HG03135 (cell line): ENCODE results near the gene IRS1.

ENCODE experiments used
- ATAC-seq: cut with Tn5 transposase; IDR thresholded peaks from one replicate; pipeline ENCODE4 v1.9.1; 2021; ENCODE audit warnings: mild to moderate bottlenecking, moderate library complexity; ENCODE audit not compliant: unreplicated experiment

Gene IRS1

GRCh38 chr2:226761195-226761583, 38.4 kb downstream of the IRS1 start:
- ATAC-seq, result no peak

- ATAC-seq, result no peak
Measured at GRCh38 chr2:226760412-226761194, 39.0 kb downstream of the IRS1 start.

- no peak for ATAC-seq
Measured at GRCh38 chr2:226759768-226760167, 39.9 kb downstream of the IRS1 start.

DNA sequence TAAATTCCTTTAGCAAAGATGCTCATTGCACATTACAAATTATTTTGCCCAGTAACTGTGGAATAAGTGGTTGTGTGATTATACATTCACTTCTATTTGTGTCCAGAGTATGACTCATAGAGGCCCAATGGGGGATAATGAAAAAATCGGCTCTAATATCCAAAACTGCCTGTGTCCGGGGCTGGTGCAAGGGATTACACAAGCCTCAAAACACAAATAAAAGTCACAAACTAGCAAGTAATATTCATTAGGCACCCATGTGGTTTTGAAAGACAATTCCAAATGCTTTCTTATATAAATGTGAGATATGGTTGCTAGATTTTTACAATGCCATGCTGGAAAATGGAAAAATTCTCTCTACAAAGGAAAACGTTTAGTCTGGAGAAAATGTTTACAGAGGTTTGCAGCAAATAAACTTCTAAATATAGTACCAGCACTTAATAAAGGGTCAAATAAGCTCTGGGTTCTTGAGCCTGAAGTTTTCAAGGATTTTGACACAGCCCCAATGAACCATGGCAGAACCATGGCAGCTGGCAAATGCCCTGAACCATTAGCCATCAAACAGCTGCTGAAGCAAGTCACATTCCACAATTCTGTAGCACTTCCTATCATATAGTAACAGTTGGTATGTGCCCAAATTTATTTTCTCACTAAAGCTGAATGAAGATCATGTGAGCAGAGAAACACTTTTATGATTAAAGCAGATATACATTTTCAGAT, 40.5 kb downstream of the IRS1 start:
- no peak for ATAC-seq

DNA sequence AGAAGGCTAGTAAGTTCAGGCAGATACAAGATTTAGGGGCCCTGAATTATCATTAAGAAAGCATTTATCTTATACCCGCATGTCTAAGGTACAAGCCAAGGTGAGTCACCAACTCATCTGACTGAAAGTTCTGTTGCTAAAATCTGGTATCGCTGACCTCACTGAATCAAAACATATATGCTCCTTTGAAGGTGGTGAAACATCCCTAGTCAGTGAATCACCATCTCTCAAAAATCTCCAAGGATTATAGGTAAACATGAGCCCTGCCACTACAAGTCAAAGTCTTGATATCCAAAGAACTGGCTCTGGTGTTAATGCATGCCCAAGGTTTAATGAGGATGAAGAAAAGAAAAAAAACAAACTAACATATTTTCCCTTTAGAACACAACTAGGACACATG, 43.5 kb downstream of the IRS1 start:
- ATAC-seq, result no peak

DNA sequence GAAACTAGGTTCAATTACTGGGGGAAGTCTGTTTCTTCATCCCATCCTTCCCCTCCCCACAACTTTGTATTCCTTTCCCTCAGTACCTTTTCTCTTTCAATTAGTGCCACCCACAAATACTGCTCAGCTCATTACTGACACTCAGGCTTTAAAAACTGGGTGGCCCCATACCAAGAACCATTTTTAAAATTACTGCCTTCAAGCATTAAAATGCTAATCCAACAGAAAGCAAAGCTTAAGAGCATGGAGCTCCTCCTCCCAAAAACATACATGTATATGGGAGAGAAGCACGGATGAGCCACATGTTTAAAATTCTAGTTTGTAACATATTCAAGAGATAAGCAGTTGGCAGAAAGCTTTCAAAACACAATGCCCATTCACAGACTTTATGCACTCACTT, 44.0 kb downstream of the IRS1 start:
- no peak for ATAC-seq

- ATAC-seq, result no peak
Measured at GRCh38 chr2:226754821-226755604, 44.6 kb downstream of the IRS1 start.

- no peak for ATAC-seq
Measured at GRCh38 chr2:226752887-226753286, 46.7 kb downstream of the IRS1 start.

- no peak for ATAC-seq
Measured at GRCh38 chr2:226747288-226747687, 52.3 kb downstream of the IRS1 start.

- ATAC-seq, result no peak
Measured at GRCh38 chr2:226746196-226746800, 53.3 kb downstream of the IRS1 start.

DNA sequence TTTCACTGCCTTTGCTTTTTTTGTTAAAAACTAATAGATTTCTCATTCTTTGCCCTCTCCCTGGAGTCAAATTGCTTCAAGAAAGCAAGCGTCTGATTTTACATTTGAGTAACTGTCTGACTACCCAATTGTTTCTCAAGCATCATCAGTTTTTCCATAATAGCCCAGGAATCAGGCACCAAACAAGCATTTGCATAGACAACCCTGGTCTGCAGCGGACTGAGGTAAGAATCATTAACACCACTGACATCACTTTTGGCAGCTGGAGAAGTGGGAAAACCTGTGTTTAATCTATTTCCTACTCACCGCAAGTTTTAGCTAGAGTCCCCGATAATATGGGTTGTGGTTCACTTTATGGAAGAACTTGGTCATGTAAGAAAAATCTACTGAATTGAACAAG, 55.7 kb downstream of the IRS1 start:
- no peak for ATAC-seq

DNA sequence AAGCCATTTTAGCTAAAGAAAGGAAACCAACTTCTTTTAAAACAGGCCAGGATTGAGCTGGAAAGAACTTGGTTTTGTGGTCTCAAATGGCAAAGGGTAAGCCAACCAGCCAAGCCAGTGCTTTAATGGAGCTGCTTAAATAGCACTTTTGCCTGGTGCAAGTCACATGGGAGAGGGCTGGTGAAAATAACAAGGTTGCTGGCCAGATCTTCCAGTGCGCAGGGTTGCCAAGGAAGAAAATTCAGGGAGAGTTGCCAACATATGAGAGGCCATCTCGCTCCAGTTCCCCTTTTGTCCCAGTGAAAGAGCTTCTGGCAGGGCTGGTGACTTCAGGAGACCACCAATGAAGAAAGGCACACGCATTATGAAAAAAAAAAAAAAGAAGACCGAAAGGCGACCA, 57.3 kb downstream of the IRS1 start:
- no peak for ATAC-seq

GRCh38 chr2:226740039-226740648, 59.5 kb downstream of the IRS1 start:
- no peak for ATAC-seq

- no peak for ATAC-seq
Measured at GRCh38 chr2:226739545-226740030, 60.0 kb downstream of the IRS1 start.

- ATAC-seq, result no peak
Measured at GRCh38 chr2:226738821-226739544, 60.6 kb downstream of the IRS1 start.

DNA sequence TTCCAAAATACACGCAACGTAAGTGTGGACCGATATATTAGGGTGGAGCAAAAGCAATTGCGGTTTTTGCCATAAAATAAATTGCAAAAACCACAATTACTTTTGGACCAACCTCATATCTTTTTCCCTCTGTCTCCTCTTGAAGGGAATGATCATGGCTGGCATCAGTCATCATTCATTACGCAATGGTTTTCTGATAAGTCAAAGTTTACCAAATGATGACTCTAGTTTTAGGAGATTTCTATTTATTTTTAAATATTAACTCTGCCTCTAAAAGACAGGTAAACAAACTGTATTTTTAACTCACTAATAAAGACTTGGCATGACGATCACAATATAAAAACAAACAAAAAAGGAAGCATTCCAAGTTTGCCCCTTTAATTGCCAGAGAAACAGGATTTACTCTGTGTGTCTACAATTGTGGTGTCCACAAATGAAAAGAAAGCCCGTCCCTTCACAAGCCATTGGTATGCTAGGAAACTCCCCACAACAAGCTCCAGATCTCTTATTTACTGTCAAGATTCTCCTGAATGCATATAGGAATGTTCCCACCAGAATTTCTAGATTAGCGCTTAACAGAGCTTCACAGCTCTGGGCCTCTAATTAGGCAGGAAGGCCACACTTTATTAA, 61.3 kb downstream of the IRS1 start:
- no peak for ATAC-seq

DNA sequence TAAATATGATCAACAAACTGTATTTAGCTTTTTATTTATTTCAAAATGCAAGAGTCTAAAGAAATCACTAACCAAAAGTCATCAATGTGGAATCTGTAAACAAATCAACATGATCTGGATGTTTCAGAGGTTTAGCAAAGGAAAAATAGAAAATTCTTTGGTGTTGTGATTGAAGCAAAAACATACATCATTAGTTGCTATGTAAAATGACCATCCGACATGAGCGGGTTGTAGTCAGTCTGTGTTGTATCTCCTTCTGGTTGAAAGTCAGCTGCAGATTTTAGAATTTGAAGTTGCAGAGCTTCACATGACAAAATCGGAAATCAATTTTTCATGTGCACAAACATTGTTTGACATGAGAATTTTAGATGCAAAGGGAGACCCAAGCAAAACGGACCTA, 63.2 kb downstream of the IRS1 start:
- no peak for ATAC-seq

GRCh38 chr2:226733927-226734564, 65.6 kb downstream of the IRS1 start:
- no peak for ATAC-seq

DNA sequence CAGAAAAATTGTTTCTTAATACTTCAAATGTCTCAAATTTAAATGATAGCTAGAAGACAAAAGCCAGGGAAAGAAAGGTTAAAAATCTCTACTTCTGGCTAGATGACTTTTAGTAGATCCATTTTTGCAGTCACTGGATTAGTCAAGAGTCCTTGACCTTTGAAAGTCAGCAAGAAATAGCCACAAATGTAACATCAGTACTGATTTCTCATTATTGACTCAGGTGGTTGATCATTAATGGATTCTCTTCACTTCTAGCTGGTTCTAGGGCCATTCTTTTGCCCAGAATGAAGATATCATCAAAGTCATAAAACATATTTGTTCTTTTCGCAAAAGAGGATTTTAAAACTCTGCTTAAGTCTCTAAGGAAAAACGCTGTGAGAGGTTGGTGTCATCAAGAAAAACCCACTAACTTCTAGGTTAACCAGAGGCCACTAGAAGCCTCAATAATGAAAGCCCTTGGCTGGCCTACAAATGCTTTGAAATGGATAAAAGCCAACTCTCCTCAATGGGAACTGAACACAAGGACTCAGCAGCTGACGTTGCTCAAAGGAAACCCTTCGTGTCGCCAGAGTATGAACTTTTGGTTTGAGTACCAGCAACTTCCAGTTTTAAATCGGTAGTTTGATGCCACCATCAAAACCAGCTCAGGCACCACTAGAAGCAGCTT, 66.3 kb downstream of the IRS1 start:
- ATAC-seq, result no peak
